Hepatocyte (in vitro differentiated cells): ENCODE measurements around the gene CHIT1.

Experiments used
- EZH2phosphoT487 ChIP-seq: fragments of 200-600 bp; sonication (generic); IDR thresholded peaks from one replicate; pipeline ENCODE4 v1.6.1; 2018; ENCODE audit warnings: antibody characterized with exemption, mild to moderate bottlenecking, low read depth, moderate library complexity; ENCODE audit not compliant: unreplicated experiment, severe bottlenecking
- TF ChIP-seq, protein P1 (sequence below): fragments of 200-600 bp; sonication (generic); IDR thresholded peaks from 2 replicates; pipeline ENCODE4 v1.5.1; 2016; ENCODE audit warnings: antibody characterized with exemption, mild to moderate bottlenecking; ENCODE audit not compliant: poor library complexity

DNA sequence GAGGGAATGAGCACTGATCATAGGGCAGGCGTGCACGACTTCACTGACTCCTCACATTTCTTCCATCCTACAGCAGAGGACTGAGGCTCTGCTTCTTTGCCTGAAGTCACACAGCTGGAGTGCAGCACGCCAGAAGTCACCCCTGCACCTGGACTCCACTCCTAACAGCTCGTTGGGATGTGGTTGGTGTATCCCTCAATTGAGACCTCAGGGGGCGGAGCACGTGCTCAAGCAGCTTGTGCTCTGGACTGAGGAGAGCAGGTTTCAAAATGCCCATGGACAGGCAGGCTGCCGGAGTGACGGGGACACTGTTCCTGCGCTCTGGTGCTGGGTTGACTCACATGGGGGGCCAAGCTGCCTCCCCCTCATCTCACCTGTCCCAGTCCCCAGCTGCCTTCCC, 13.9 kb downstream of the CHIT1 start:
- TF ChIP-seq, protein P1, sequence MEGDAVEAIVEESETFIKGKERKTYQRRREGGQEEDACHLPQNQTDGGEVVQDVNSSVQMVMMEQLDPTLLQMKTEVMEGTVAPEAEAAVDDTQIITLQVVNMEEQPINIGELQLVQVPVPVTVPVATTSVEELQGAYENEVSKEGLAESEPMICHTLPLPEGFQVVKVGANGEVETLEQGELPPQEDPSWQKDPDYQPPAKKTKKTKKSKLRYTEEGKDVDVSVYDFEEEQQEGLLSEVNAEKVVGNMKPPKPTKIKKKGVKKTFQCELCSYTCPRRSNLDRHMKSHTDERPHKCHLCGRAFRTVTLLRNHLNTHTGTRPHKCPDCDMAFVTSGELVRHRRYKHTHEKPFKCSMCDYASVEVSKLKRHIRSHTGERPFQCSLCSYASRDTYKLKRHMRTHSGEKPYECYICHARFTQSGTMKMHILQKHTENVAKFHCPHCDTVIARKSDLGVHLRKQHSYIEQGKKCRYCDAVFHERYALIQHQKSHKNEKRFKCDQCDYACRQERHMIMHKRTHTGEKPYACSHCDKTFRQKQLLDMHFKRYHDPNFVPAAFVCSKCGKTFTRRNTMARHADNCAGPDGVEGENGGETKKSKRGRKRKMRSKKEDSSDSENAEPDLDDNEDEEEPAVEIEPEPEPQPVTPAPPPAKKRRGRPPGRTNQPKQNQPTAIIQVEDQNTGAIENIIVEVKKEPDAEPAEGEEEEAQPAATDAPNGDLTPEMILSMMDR, result no peak
- TF ChIP-seq EZH2phosphoT487, result no peak
